ENCODE data around the gene RIC8B. TPM values are rescaled to one million over a fixed set of nuclear protein-coding genes. Genes with fewer than 3 reads are reported as not detected.

Gene RIC8B
- total and polyA plus RNA-seq, 2 of the 13 experiments (the other 11 are each of a cell fraction or from before 2014, with no cell fraction given), result 5.1 to 7.5 TPM

- TF ChIP-seq ZNF24 (IDR thresholded peaks at IDR 0.05) (0 out of 2 replicates have a peak, but pooled peaks have one; percentile 57), HNRNPH1 (optimal IDR thresholded peaks at IDR 0.05; ENCODE audit: low read depth, low read length) (no peak), USF2 (IDR thresholded peaks at IDR 0.05; ENCODE audit: low read depth, low read length) (no peak), USF2 (CRISPR knock-in tag; IDR thresholded peaks at IDR 0.05; ENCODE audit: borderline replicate concordance) (no peak), SKI (IDR thresholded peaks at IDR 0.05; ENCODE audit: partially characterized antibody) (peak; percentile 40), ZKSCAN8 (CRISPR knock-in tag; IDR thresholded peaks at IDR 0.05; ENCODE audit: borderline replicate concordance) (no peak; the same call in 1 of the 2 replicates), ELF3 (CRISPR knock-in tag; IDR thresholded peaks at IDR 0.05) (peak; percentile 91), ISX (CRISPR knock-in tag; conservative IDR thresholded peaks at IDR 0.05) (no peak), PAXIP1 (CRISPR knock-in tag; conservative IDR thresholded peaks at IDR 0.05) (peak; percentile 99), TCF7L2 (IDR thresholded peaks at IDR 0.05; ENCODE audit: low read depth, low read length) (peak; percentile 53; the same call in 1 of the 2 replicates), MLLT10 (CRISPR knock-in tag; IDR thresholded peaks at IDR 0.05) (no peak), ZFY (CRISPR knock-in tag; IDR thresholded peaks at IDR 0.05) (no peak), ZNF317 (CRISPR knock-in tag; IDR thresholded peaks at IDR 0.05) (peak; percentile 91), MAF1 (CRISPR knock-in tag; IDR thresholded peaks at IDR 0.05; ENCODE audit: borderline replicate concordance) (no peak), MXI1 (IDR thresholded peaks at IDR 0.05; ENCODE audit: borderline replicate concordance, low read depth, low read length) (no peak), ARNTL (CRISPR knock-in tag; IDR thresholded peaks at IDR 0.05) (peak; percentile 37; the same call in 1 of the 2 replicates), ZNF329 (CRISPR knock-in tag; IDR thresholded peaks at IDR 0.05; ENCODE audit: low read depth) (no peak), GATAD1 (CRISPR knock-in tag; IDR thresholded peaks at IDR 0.05) (peak; percentile 19; the same call in 1 of the 2 replicates), ZNF121 (CRISPR knock-in tag; IDR thresholded peaks at IDR 0.05) (no peak), FOXC1 (CRISPR knock-in tag; IDR thresholded peaks at IDR 0.05; ENCODE audit: borderline replicate concordance) (no peak), ZNF770 (CRISPR knock-in tag; IDR thresholded peaks at IDR 0.05) (peak; percentile 40; the same call in 1 of the 2 replicates), ZNF333 (CRISPR knock-in tag; IDR thresholded peaks at IDR 0.05; ENCODE audit: borderline replicate concordance) (no peak), HNF4A (CRISPR knock-in tag; IDR thresholded peaks at IDR 0.05) (peak; percentile 96), ZNF337 (CRISPR knock-in tag; IDR thresholded peaks at IDR 0.05; ENCODE audit: borderline replicate concordance, low read depth) (no peak)
Observed at GRCh38 chr12:106855221-106855758, 80.8 kb downstream of the RIC8B start (continued).

All from HepG2 (cell line).